Right lobe of liver (tissue), 6 donors: ENCODE results near the gene PRR5L. TPM values are rescaled to one million over a fixed set of nuclear protein-coding genes. Genes with fewer than 3 reads are reported as not detected.

Experiments used
- ATAC-seq, 4 donors: fragments of 200-7000 bp; cut with Tn5 transposase; one replicate each; pipeline ENCODE4 v1.9.1; 2020; ENCODE audit warnings: mild to moderate bottlenecking in 4 of 4, moderate library complexity in 4 of 4
- DNase-seq, 3 donors: peaks; one replicate each; pipeline ENCODE4 v3.0.0-alpha.2; 2020
- H3K27ac ChIP-seq, 3 donors: fragments of 200-600 bp; one replicate each; pipeline ENCODE4 v1.8.0; 2022
- H3K27me3 ChIP-seq, 2 donors: fragments of 200-600 bp; one replicate each; pipeline ENCODE4 v1.8.0; 2022
- H3K36me3 ChIP-seq, 4 donors: fragments of 200-600 bp; sonication (generic) in 1 of 4; one replicate each; pipeline versions ENCODE4 v1.5.1 to v1.8.0; 2017 to 2022; ENCODE audit warnings: control low read depth in 1 of 4
- H3K4me1 ChIP-seq, 4 donors: fragments of 200-600 bp; sonication (generic) in 1 of 4; one replicate each; pipeline versions ENCODE4 v1.5.1 to v1.8.0; 2017 to 2022; ENCODE audit warnings: control low read depth in 1 of 4
- H3K4me3 ChIP-seq, 3 donors: fragments of 200-600 bp; one replicate each; pipeline ENCODE4 v1.8.0; 2022
- H3K9me3 ChIP-seq, 4 donors: fragments of 200-600 bp; sonication (generic) in 1 of 4; one replicate each; pipeline versions ENCODE4 v1.5.1 to v1.8.0; 2017 to 2022; ENCODE audit warnings: control low read depth in 1 of 4
- POLR2A ChIP-seq: fragments of 450-650 bp; IDR thresholded peaks from one replicate; pipeline ENCODE4 v1.6.1; 2017; ENCODE audit warnings: antibody characterized with exemption, mild to moderate bottlenecking
- WGBS: methylation state at CpG from one replicate; pipeline ENCODE4 v1.1.6; 2018; ENCODE audit warnings: low coverage, low lambda C conversion rate; ENCODE audit not compliant: insufficient coverage; ENCODE audit errors: missing lambda C conversion rate; 5-methylcytosine and 5-hydroxymethylcytosine counted together
- intact Hi-C, 2 donors: fragments of 100-400 bp; cut with DNase I; formaldehyde crosslinking; loops; one replicate each; pipeline versions ENCODE4 v1.11.2 to v1.14.1; 2022
- total RNA-seq, 6 experiments: library from RNA; depleted of rRNA in 2 of 6; stranded (reverse); fragments of >200 nt in 2 of 6; fragmentation: NEBNext Ultra II Directional in 3 of 6; extraction: Animal tissue kit (Norgen Biotek cat#: 25700) in 3 of 6; gene quantifications; one replicate each; pipeline versions ENCODE4 v1.1.0 to v1.2.4, GENCODE V29; 2016 to 2023
- TF ChIP-seq, protein P1 (sequence below), 4 donors: fragments of 200-600 bp in 3 of 4; fragments of 450-650 bp in 1 of 4; IDR thresholded peaks; one replicate each; pipeline versions ENCODE4 v1.5.1 to v1.8.0; 2016 to 2022; ENCODE audit warnings: antibody characterized with exemption in 4 of 4, mild to moderate bottlenecking in 2 of 4
- donor health status: DM: no; HTN: yes; CAD: no.
- donor health status: DM: no; HTN: no; CAD: no.
- donor health status: DM: no; HTN: no; CAD: no.
- donor health status: DM: no; HTN: yes; CAD: no.
- donor health status: DM: no; HTN: yes; CAD: no.

The PRR5L gene
- total RNA-seq, 6 experiments from 2014 or later = 2.2 to 4.5 (median 2.3) TPM

DNA sequence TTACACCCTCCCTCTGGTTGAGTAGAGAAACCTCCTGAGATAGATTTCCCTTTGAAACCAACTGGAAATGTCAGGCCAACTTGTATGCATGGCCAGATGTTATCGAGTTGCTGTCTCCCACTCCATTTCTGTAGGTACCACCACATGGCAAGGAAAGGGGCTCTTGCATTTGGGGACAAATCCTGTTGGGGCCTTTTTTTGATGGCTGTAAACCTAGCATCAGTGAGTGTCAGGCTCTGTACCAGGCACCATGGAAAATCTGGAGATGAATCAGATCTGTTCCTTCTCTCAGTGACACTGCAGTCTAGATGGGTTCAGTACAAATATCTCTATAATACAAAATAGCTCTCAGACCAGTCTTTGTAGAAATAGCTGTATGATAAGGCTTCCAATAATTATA lies 155.6 kb downstream of the PRR5L start:
- no CpG with 5 or more reads among the region's 1 CpG for WGBS
- no peak for ATAC-seq
- H3K27ac ChIP-seq = no peak overlapping the region
- H3K27me3 ChIP-seq = no peaks in the 10 kb centered on the region
- no peak for TF ChIP-seq POLR2A
- TF ChIP-seq, protein P1, sequence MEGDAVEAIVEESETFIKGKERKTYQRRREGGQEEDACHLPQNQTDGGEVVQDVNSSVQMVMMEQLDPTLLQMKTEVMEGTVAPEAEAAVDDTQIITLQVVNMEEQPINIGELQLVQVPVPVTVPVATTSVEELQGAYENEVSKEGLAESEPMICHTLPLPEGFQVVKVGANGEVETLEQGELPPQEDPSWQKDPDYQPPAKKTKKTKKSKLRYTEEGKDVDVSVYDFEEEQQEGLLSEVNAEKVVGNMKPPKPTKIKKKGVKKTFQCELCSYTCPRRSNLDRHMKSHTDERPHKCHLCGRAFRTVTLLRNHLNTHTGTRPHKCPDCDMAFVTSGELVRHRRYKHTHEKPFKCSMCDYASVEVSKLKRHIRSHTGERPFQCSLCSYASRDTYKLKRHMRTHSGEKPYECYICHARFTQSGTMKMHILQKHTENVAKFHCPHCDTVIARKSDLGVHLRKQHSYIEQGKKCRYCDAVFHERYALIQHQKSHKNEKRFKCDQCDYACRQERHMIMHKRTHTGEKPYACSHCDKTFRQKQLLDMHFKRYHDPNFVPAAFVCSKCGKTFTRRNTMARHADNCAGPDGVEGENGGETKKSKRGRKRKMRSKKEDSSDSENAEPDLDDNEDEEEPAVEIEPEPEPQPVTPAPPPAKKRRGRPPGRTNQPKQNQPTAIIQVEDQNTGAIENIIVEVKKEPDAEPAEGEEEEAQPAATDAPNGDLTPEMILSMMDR (IDR thresholded peaks at IDR 0.05) = no peak
- H3K36me3 ChIP-seq = no peaks in the 10 kb centered on the region
- intact Hi-C loops = no loop called here
- no peaks in the 10 kb centered on the region for H3K9me3 ChIP-seq
- H3K4me1 ChIP-seq = no peaks in the 10 kb centered on the region
- no peak for DNase-seq
- H3K4me3 ChIP-seq = no peak overlapping the region

- no peaks in the 10 kb centered on the region for H3K4me1 ChIP-seq
- intact Hi-C loops = no loop called here
- no peaks in the 10 kb centered on the region for H3K36me3 ChIP-seq
- TF ChIP-seq, protein P1 (IDR thresholded peaks at IDR 0.05) = no peak
- TF ChIP-seq POLR2A = no peak
- no peaks in the 10 kb centered on the region for H3K27me3 ChIP-seq
- no peak overlapping the region for H3K4me3 ChIP-seq
- DNase-seq (no peak), ATAC-seq (no peak)
- H3K27ac ChIP-seq = no peak overlapping the region
- H3K9me3 ChIP-seq = no peaks in the 10 kb centered on the region
- 79% methylated on average over 3 of the region's 5 CpGs for whole genome bisulfite sequencing
Measured at GRCh38 chr11:36452236-36452940, 156.3 kb downstream of the PRR5L start.

DNA sequence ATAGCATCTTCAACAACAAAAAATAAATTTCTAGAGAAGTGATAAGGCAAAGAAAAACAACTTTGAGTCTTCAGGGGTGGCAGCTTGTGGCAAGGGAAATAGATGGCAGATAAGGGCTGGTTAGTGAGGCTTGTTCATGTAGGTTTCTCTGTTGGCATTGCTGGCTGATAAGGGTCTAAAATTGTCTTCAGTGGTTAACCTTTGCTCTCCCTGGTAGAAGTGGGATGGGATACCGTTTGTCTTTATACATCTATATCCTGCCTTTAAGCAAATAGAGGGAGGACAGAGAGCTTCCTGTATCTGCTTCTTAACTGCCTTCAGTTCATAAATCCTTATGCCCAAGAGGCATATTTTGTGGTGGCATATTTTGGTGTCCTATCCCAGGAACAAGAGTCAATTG lies 156.9 kb downstream of the PRR5L start:
- Histone ChIP-seq H3K27me3 (no peaks in the 10 kb centered on the region), H3K27ac (no peak overlapping the region), H3K4me1 (no peaks in the 10 kb centered on the region), H3K9me3 (no peaks in the 10 kb centered on the region), H3K4me3 (no peak overlapping the region), H3K36me3 (no peaks in the 10 kb centered on the region)
- WGBS = 0% methylated on average over 1 of the region's 1 CpG
- no peak for DNase-seq
- no peak for TF ChIP-seq POLR2A
- TF ChIP-seq, protein P1 (IDR thresholded peaks at IDR 0.05) = no peak
- intact Hi-C loops = no loop called here
- no peak for ATAC-seq

DNA sequence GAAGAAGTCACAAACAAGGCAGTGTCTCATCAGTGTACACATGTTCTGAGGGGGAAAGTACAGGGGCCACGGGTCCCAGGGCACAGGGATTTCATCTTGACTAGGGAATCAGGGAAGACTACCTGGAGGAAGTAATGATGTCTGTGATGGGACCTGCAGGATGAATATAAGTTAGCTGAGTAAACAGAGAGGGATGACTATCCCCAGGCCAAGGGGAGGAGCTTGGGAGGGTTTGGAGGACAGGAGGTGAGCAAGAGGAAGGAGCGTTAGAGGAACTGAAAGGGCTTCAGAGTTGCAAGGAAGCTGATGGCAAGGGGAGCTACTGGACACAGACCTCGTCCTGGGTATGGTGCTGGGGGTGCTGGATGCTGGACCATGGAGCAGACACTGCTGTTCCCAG lies 157.6 kb downstream of the PRR5L start:
- intact Hi-C loops = no loop called here
- Histone ChIP-seq H3K36me3 (no peaks in the 10 kb centered on the region), H3K4me3 (no peak overlapping the region), H3K27ac (no peak overlapping the region), H3K4me1 (no peaks in the 10 kb centered on the region), H3K9me3 (no peaks in the 10 kb centered on the region), H3K27me3 (no peaks in the 10 kb centered on the region)
- 75% methylated on average over 2 of the region's 3 CpGs for WGBS
- ATAC-seq (peak in 2 of 4 donors; percentile 28 to 48), DNase-seq (no peak)
- TF ChIP-seq, protein P1 (IDR thresholded peaks at IDR 0.05) = no peak
- no peak for TF ChIP-seq POLR2A
